T-cell (primary cell): ENCODE measurements around the gene INPP5A. TPM values are rescaled to one million over a fixed set of nuclear protein-coding genes. Genes with fewer than 3 reads are reported as not detected.

ENCODE experiments used
- ATAC-seq, 4 experiments: fragments of 200-7000 bp in 3 of 4; fragments of 150-1000 bp in 1 of 4; cut with Tn5 transposase; replicated peaks in 1 of 4; 1 replicate in 3 of 4; 2 replicates in 1 of 4; pipeline ENCODE4 v1.10.0; 2021; ENCODE audit warnings: moderate library complexity in 3 of 4, mild to moderate bottlenecking in 2 of 4, moderate number of reproducible peaks in 1 of 4
- CTCF ChIA-PET, 2 donors: fragments of 300-600 bp; sonication (Branson Sonifier 250); formaldehyde crosslinking; loops; one replicate each; lab custom pipeline; 2022; ENCODE audit warnings: antibody characterized with exemption in 2 of 2; lab: Charles Lee
- POLR2A ChIA-PET, 2 donors: fragments of 300-600 bp; sonication (Branson Sonifier 250); formaldehyde crosslinking; loops; one replicate each; lab custom pipeline; 2022; ENCODE audit warnings: antibody characterized with exemption in 2 of 2; lab: Charles Lee
- DNase-seq, 35 experiments: peaks; one replicate each; pipeline versions ENCODE4 v3.0.0 to v3.0.0-alpha.2; 2013 to 2023
- H3K27ac ChIP-seq: one replicate; pipeline ENCODE4 v1.5.1; 2013; ENCODE audit warnings: low read length
- H3K27me3 ChIP-seq, 2 experiments: replicated peaks in 1 of 2; 1 replicate in 1 of 2; 2 replicates in 1 of 2; pipeline versions ENCODE4 v1.6.1 to v1.7.0; 2013; ENCODE audit warnings: low read length in 1 of 2, mixed read lengths in 1 of 2; ENCODE audit not compliant: control insufficient read depth in 2 of 2, insufficient read depth in 2 of 2; ENCODE audit errors: extremely low read depth in 1 of 2
- H3K36me3 ChIP-seq, 2 donors: 1 replicate in 1 of 2; 2 replicates in 1 of 2; pipeline versions ENCODE4 v1.6.1 to v1.7.0; 2013; ENCODE audit warnings: low read length in 1 of 2; ENCODE audit not compliant: control insufficient read depth in 2 of 2, insufficient read depth in 1 of 2; ENCODE audit errors: extremely low read depth in 1 of 2
- H3K4me1 ChIP-seq, 2 experiments: 1 replicate in 1 of 2; 2 replicates in 1 of 2; pipeline versions ENCODE4 v1.6.1 to v1.7.0; 2013; ENCODE audit warnings: low read length in 2 of 2, mixed read lengths in 1 of 2; ENCODE audit not compliant: insufficient read depth in 2 of 2, control insufficient read depth in 1 of 2; ENCODE audit errors: extremely low read depth in 1 of 2
- H3K4me3 ChIP-seq, 2 donors: 1 replicate in 1 of 2; 2 replicates in 1 of 2; pipeline versions ENCODE4 v1.5.1 to v1.7.0; 2013; ENCODE audit warnings: mild to moderate bottlenecking in 2 of 2, low read length in 1 of 2, moderate library complexity in 1 of 2; ENCODE audit not compliant: control insufficient read depth in 1 of 2; ENCODE audit errors: extremely low read depth in 1 of 2
- H3K9me3 ChIP-seq: 2 replicates; pipeline ENCODE4 v1.7.0; 2013
- H3K27ac Mint-ChIP-seq, 2 donors: one replicate each; pipeline ENCODE4 v1.8.0; 2020 to 2021; ENCODE audit warnings: mild to moderate bottlenecking in 2 of 2, mixed read lengths in 2 of 2
- H3K27me3 Mint-ChIP-seq, 2 donors: one replicate each; pipeline ENCODE4 v1.8.0; 2021 to 2022; ENCODE audit warnings: mixed read lengths in 2 of 2
- H3K36me3 Mint-ChIP-seq: one replicate; pipeline ENCODE4 v1.8.0; 2021; ENCODE audit warnings: mixed read lengths
- H3K4me1 Mint-ChIP-seq, 3 donors: one replicate each; pipeline ENCODE4 v1.8.0; 2020 to 2022; ENCODE audit warnings: mixed read lengths in 3 of 3, mild to moderate bottlenecking in 1 of 3
- H3K4me3 Mint-ChIP-seq, 3 donors: one replicate each; pipeline ENCODE4 v1.8.0; 2020 to 2022; ENCODE audit warnings: mild to moderate bottlenecking in 3 of 3, mixed read lengths in 3 of 3, moderate library complexity in 3 of 3
- H3K9me3 Mint-ChIP-seq, 3 donors: one replicate each; pipeline ENCODE4 v1.8.0; 2020 to 2022; ENCODE audit warnings: mixed read lengths in 3 of 3
- WGBS: methylation state at CpG from one replicate; pipeline ENCODE4 v1.1.5; 2013; ENCODE audit warnings: missing lambda C conversion rate; ENCODE audit not compliant: insufficient coverage; 5-methylcytosine and 5-hydroxymethylcytosine counted together
- total RNA-seq, 35 experiments: library from RNA in 6 of 35; stranded (reverse) in 6 of 35; fragments of 120-200 nt in 1 of 35; gene quantifications; one replicate each; pipeline versions ENCODE4 v1.2.1 to v1.2.4 and lab custom pipeline; 2013 to 2026

The INPP5A gene
- total RNA-seq, 5 donors from 2014 or later (not counting 1 experiment from before 2014, with no cell fraction given) = 20.9 to 23.1 (median 22.9) TPM

- no peak for ATAC-seq
These were observed 237.6 kb downstream of the INPP5A start for GRCh38 chr10:132774902-132775863.

GRCh38 chr10:132776186-132776585 lies 238.6 kb downstream of the INPP5A start:
- ChIA-PET CTCF (no interaction called here), POLR2A (no interaction called here)
- H3K4me3 Mint-ChIP-seq = no peak overlapping the region
- 98% methylated on average over 18 of the region's 18 CpGs for WGBS
- peaks cover 20% of the 10 kb centered on the region for H3K36me3 Mint-ChIP-seq
- DNase-seq (no peak), ATAC-seq (no peak)
- peaks cover 0 to 21% of the 10 kb centered on the region in 2 experiments for H3K27me3 ChIP-seq
- H3K4me1 Mint-ChIP-seq = no peaks in the 10 kb centered on the region
- peaks cover 3 to 19% of the 10 kb centered on the region in 2 donors for H3K36me3 ChIP-seq
- H3K27ac Mint-ChIP-seq = no peak overlapping the region
- no peak overlapping the region for H3K4me3 ChIP-seq
- H3K27ac ChIP-seq = no peak overlapping the region
- no peaks in the 10 kb centered on the region for H3K27me3 Mint-ChIP-seq
- H3K9me3 Mint-ChIP-seq = no peaks in the 10 kb centered on the region
- H3K4me1 ChIP-seq = no peaks in the 10 kb centered on the region
- H3K9me3 ChIP-seq = no peaks in the 10 kb centered on the region

More at GRCh38 chr10:132774902-132775863, 237.6 kb downstream of the INPP5A start:
- Histone ChIP-seq H3K9me3 (no peaks in the 10 kb centered on the region), H3K27me3 (peaks cover 0 to 16% of the 10 kb centered on the region in 2 experiments), H3K36me3 (peaks cover 2 to 16% of the 10 kb centered on the region in 2 donors), H3K27ac (no peak overlapping the region), H3K4me1 (no peaks in the 10 kb centered on the region), H3K4me3 (no peak overlapping the region)
- no peak overlapping the region for H3K4me3 Mint-ChIP-seq
- H3K9me3 Mint-ChIP-seq = no peaks in the 10 kb centered on the region
- H3K4me1 Mint-ChIP-seq = no peaks in the 10 kb centered on the region
- 90% methylated on average over 18 of the region's 22 CpGs for WGBS
- ChIA-PET POLR2A (no interaction called here), CTCF (no interaction called here)
- no peak for DNase-seq
- H3K36me3 Mint-ChIP-seq = peaks cover 20% of the 10 kb centered on the region
- H3K27me3 Mint-ChIP-seq = no peaks in the 10 kb centered on the region
- no peak overlapping the region for H3K27ac Mint-ChIP-seq

GRCh38 chr10:132776821-132777220 lies 239.2 kb downstream of the INPP5A start:
- ATAC-seq (peak in 1 of 4 experiments; percentile 17), DNase-seq (no peak)
- no peaks in the 10 kb centered on the region for H3K9me3 Mint-ChIP-seq
- 96% methylated on average over 18 of the region's 18 CpGs for WGBS
- peaks cover 26% of the 10 kb centered on the region for H3K36me3 Mint-ChIP-seq
- H3K27me3 Mint-ChIP-seq = no peaks in the 10 kb centered on the region
- H3K27ac Mint-ChIP-seq = no peak overlapping the region
- POLR2A ChIA-PET = no interaction called here
- no peaks in the 10 kb centered on the region for H3K4me1 Mint-ChIP-seq
- CTCF ChIA-PET = no interaction called here
- H3K4me3 ChIP-seq = no peak overlapping the region
- peaks cover 0 to 22% of the 10 kb centered on the region in 2 experiments for H3K27me3 ChIP-seq
- no peak overlapping the region for H3K27ac ChIP-seq
- no peak overlapping the region for H3K4me3 Mint-ChIP-seq
- no peaks in the 10 kb centered on the region for H3K9me3 ChIP-seq
- peaks cover 9 to 22% of the 10 kb centered on the region in 2 donors for H3K36me3 ChIP-seq
- no peaks in the 10 kb centered on the region for H3K4me1 ChIP-seq

- peaks cover 29% of the 10 kb centered on the region for H3K36me3 Mint-ChIP-seq
- POLR2A ChIA-PET = no interaction called here
These were observed 239.9 kb downstream of the INPP5A start for GRCh38 chr10:132777441-132777840.

GRCh38 chr10:132779549-132780294 lies 242.1 kb downstream of the INPP5A start:
- peaks cover 0 to 2% of the 10 kb centered on the region in 2 experiments for H3K4me1 ChIP-seq
- Mint-ChIP-seq H3K27ac (no peak overlapping the region), H3K4me3 (no peak overlapping the region), H3K27me3 (peaks cover 0 to 15% of the 10 kb centered on the region in 2 donors), H3K4me1 (peaks cover 0 to 4% (median 2%) of the 10 kb centered on the region in 3 donors), H3K36me3 (peaks cover 33% of the 10 kb centered on the region), H3K9me3 (no peaks in the 10 kb centered on the region)
- POLR2A ChIA-PET = no interaction called here
- DNase-seq (no peak), ATAC-seq (no peak)
- H3K27me3 ChIP-seq = peaks cover 3 to 26% of the 10 kb centered on the region in 2 experiments
- peaks cover 9 to 22% of the 10 kb centered on the region in 2 donors for H3K36me3 ChIP-seq
- no peak overlapping the region for H3K4me3 ChIP-seq
- 97% methylated on average over 34 of the region's 41 CpGs for WGBS
- H3K27ac ChIP-seq = no peak overlapping the region
- H3K9me3 ChIP-seq = no peaks in the 10 kb centered on the region
- CTCF ChIA-PET = no interaction called here

More at GRCh38 chr10:132777441-132777840, 239.9 kb downstream of the INPP5A start:
- no peak for ATAC-seq
- Histone ChIP-seq H3K27ac (no peak overlapping the region), H3K36me3 (peaks cover 11 to 22% of the 10 kb centered on the region in 2 donors), H3K4me3 (no peak overlapping the region), H3K4me1 (no peaks in the 10 kb centered on the region), H3K9me3 (no peaks in the 10 kb centered on the region), H3K27me3 (peaks cover 0 to 22% of the 10 kb centered on the region in 2 experiments)
- Mint-ChIP-seq H3K4me1 (no peaks in the 10 kb centered on the region), H3K9me3 (no peaks in the 10 kb centered on the region), H3K27me3 (no peaks in the 10 kb centered on the region), H3K27ac (no peak overlapping the region), H3K4me3 (no peak overlapping the region)
- no peak for DNase-seq
- CTCF ChIA-PET = no interaction called here
- WGBS = 97% methylated on average over 14 of the region's 14 CpGs

- Mint-ChIP-seq H3K36me3 (peaks cover 33% of the 10 kb centered on the region), H3K4me3 (no peak overlapping the region), H3K27me3 (peaks cover 0 to 15% of the 10 kb centered on the region in 2 donors), H3K4me1 (peaks cover 0 to 4% (median 2%) of the 10 kb centered on the region in 3 donors), H3K9me3 (no peaks in the 10 kb centered on the region), H3K27ac (no peak overlapping the region)
- Histone ChIP-seq H3K9me3 (no peaks in the 10 kb centered on the region), H3K4me3 (no peak overlapping the region), H3K27ac (no peak overlapping the region), H3K4me1 (peaks cover 0 to 2% of the 10 kb centered on the region in 2 experiments), H3K27me3 (peaks cover 3 to 31% of the 10 kb centered on the region in 2 experiments), H3K36me3 (peaks cover 9 to 22% of the 10 kb centered on the region in 2 donors)
- 97% methylated on average over 11 of the region's 12 CpGs for WGBS
- ATAC-seq (no peak), DNase-seq (no peak)
- ChIA-PET CTCF (no interaction called here), POLR2A (no interaction called here)
These were observed 242.8 kb downstream of the INPP5A start for GRCh38 chr10:132780356-132780755.
